ENCODE results near the gene ITPRIP. TPM values are rescaled to one million over a fixed set of nuclear protein-coding genes. Genes with fewer than 3 reads are reported as not detected.

Gene ITPRIP
- total RNA-seq, 1 donor from 2014 or later = 34.8 TPM

DNA sequence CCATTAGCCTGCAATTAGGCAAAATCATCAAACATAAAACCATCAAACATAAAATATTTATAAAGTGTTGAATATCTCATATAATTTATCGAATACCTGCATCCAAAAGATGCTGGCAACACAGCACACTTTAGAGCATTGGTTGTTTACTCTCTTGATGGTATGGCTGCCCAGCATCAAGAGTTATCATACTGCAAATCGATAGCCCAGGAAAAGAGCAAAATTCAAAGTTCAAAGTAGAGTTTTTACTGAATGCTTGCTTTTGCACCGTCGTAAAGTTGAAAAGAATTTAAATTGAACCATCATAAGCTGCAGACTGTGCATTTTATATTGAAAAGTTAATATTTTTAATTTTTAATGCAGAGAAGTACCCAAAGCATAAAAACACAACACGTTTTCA, 73.5 kb downstream of the ITPRIP start:
- Histone ChIP-seq H3K36me3 (ENCODE audit: control insufficient read depth, insufficient read depth, low read length) (peaks cover 2% of the 10 kb centered on the region), H3K4me3 (ENCODE audit: low read depth, low read length) (no peak overlapping the region), H3K27me3 (ENCODE audit: control insufficient read depth, insufficient read depth, low read length) (no peaks in the 10 kb centered on the region)
- DNase-seq (ENCODE audit: low read depth) = no peak
- TF ChIP-seq, protein P1, sequence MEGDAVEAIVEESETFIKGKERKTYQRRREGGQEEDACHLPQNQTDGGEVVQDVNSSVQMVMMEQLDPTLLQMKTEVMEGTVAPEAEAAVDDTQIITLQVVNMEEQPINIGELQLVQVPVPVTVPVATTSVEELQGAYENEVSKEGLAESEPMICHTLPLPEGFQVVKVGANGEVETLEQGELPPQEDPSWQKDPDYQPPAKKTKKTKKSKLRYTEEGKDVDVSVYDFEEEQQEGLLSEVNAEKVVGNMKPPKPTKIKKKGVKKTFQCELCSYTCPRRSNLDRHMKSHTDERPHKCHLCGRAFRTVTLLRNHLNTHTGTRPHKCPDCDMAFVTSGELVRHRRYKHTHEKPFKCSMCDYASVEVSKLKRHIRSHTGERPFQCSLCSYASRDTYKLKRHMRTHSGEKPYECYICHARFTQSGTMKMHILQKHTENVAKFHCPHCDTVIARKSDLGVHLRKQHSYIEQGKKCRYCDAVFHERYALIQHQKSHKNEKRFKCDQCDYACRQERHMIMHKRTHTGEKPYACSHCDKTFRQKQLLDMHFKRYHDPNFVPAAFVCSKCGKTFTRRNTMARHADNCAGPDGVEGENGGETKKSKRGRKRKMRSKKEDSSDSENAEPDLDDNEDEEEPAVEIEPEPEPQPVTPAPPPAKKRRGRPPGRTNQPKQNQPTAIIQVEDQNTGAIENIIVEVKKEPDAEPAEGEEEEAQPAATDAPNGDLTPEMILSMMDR (IDR thresholded peaks at IDR 0.05; ENCODE audit: insufficient read depth, low read length, poor library complexity, severe bottlenecking) = no peak

DNA sequence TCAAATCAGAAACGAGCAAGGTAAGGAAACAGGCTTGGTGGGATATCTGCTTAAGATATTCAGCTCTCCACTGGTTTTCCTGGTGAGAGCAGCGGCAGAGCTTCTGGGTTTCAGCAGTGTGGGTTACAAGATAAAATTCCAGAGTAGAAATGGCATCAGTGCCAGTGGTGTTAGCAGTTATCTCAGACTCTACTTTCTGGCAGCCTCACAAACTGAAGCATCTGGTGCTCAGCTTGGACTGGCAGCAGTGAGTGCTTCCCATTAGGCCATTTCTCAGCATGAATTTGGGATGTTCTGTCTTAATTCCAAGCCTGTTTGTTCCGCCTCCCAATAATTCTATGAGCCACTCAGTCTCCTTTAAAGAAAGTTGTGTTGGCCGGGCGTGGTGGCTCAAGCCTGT, 76.2 kb downstream of the ITPRIP start:
- Histone ChIP-seq H3K27me3 (ENCODE audit: control insufficient read depth, insufficient read depth, low read length) (no peaks in the 10 kb centered on the region), H3K4me3 (ENCODE audit: low read depth, low read length) (no peak overlapping the region), H3K36me3 (ENCODE audit: control insufficient read depth, insufficient read depth, low read length) (peaks cover 2% of the 10 kb centered on the region)
- no peak for DNase-seq (ENCODE audit: low read depth)
- TF ChIP-seq, protein P1 (IDR thresholded peaks at IDR 0.05; ENCODE audit: insufficient read depth, low read length, poor library complexity, severe bottlenecking) = no peak

DNA sequence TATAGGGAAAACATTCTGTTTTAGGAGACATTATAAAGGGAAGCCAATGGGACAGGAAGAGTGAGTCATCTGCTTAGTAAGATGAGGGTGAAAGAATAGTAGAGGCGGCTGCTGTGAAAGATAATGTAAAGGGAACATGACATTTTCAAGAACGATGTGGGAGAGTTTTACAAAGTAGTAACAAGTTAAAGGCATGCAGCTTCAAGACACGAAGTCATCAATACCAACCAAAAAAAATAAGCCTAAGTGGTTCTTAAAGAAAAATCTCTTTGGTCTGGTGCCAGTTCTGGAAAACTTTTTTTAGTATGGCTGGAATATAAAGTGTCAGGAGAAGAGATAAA, 77.5 kb downstream of the ITPRIP start:
- H3K27me3 ChIP-seq (ENCODE audit: control insufficient read depth, insufficient read depth, low read length) = no peaks in the 10 kb centered on the region
- H3K4me3 ChIP-seq (ENCODE audit: low read depth, low read length) = no peak overlapping the region
- TF ChIP-seq, protein P1 (IDR thresholded peaks at IDR 0.05; ENCODE audit: insufficient read depth, low read length, poor library complexity, severe bottlenecking) = no peak
- DNase-seq (ENCODE audit: low read depth) = no peak
- peaks cover 2% of the 10 kb centered on the region for H3K36me3 ChIP-seq (ENCODE audit: control insufficient read depth, insufficient read depth, low read length)

DNA sequence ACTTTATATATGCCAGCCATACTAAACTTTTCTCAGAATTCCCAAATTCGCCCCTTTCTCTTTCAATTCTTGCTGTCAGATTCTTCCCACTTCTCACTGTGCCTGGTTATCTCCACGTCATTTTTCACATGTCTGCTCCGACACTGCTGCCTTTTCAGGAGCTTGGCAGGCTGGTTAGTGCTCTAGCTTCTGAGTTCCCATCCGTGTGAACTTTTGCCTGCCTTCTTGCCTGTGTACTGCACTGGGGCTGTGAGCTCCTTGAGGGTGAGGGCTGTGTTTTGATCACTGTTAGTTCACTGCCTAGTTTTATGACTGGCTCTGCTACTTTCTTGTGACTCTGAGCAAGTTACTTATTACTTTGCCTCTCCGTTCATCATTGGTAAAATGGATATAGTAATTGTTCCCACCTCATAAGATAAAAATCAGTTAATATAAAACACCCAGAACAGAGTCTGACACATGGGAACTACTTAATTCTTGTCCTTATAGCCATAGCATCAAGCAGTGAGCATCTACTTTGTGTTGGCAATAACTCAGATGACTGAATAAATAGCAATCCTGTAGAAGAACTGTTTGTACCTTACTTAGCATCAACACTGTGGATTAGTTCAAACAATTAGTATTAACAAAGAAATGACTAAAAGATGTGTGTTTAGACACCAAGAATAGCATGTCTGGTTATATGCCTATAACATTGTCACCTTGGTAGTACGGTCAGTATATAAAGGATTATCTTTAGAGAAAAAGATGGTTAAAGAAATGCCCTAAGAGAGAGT, 78.1 kb downstream of the ITPRIP start:
- TF ChIP-seq, protein P1 (IDR thresholded peaks at IDR 0.05; ENCODE audit: insufficient read depth, low read length, poor library complexity, severe bottlenecking) = no peak
- Histone ChIP-seq H3K36me3 (ENCODE audit: control insufficient read depth, insufficient read depth, low read length) (peaks cover 2% of the 10 kb centered on the region), H3K27me3 (ENCODE audit: control insufficient read depth, insufficient read depth, low read length) (no peaks in the 10 kb centered on the region), H3K4me3 (ENCODE audit: low read depth, low read length) (no peak overlapping the region)
- no peak for DNase-seq (ENCODE audit: low read depth)

Other genes with a start within 250 kb of the ITPRIP start
- gene SFR1, start 216.3 kb downstream of the ITPRIP start, total RNA-seq = 11.0 and 12.8 TPM in 2 replicates
- 0.34 and 0.75 TPM in 2 replicates for gene CFAP43, start 106.1 kb downstream of the ITPRIP start, total RNA-seq
- 352 and 414 TPM in 2 replicates for gene GSTO1, start 83.6 kb downstream of the ITPRIP start, total RNA-seq
- 22.0 and 24.0 TPM in 2 replicates for gene GSTO2, start 69.3 kb downstream of the ITPRIP start, total RNA-seq
- gene CFAP58, start 15.4 kb upstream of the ITPRIP start, total RNA-seq = 0.75 TPM in 2 replicates

Measured in kidney epithelial cell (primary cell).